OCI-LY1 (cell line): Measurements from ENCODE around the gene ARHGAP21.

Experiments used
- EZH2 ChIP-seq: fragments of 200-600 bp; sonication (generic), shearing (Covaris generic); IDR thresholded peaks from 2 replicates; pipeline ENCODE4 v1.8.0; 2017; ENCODE audit warnings: borderline replicate concordance, mixed run types, mild to moderate bottlenecking, antibody characterized with exemption, low read length, moderate library complexity, mixed read lengths
- TF ChIP-seq, protein P1 (sequence below): fragments of 200-600 bp; sonication (generic), shearing (Covaris generic); IDR thresholded peaks from 2 replicates; pipeline ENCODE4 v1.5.1; 2017; ENCODE audit warnings: mild to moderate bottlenecking, antibody characterized with exemption, low read length, moderate library complexity, mixed read lengths

DNA sequence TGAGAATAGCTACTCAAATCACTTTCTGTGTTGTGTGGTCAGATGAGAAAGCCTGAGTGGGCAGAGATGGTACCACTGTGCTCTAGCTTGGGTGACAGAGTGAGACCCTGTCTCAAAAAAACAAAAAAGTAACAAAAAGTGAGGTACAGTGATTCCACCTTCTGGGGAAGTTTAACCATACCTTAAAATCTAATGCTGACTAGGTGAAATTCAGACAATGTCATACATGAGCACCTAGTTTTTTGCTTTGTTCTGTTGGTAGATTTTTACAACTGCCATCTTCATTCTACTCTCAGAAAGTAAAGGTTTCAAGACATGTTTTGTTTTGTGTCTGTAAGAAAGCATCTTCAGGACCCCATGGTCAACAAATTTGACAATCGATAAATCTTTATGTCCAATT is 144.2 kb downstream of the ARHGAP21 start:
- TF ChIP-seq, protein P1, sequence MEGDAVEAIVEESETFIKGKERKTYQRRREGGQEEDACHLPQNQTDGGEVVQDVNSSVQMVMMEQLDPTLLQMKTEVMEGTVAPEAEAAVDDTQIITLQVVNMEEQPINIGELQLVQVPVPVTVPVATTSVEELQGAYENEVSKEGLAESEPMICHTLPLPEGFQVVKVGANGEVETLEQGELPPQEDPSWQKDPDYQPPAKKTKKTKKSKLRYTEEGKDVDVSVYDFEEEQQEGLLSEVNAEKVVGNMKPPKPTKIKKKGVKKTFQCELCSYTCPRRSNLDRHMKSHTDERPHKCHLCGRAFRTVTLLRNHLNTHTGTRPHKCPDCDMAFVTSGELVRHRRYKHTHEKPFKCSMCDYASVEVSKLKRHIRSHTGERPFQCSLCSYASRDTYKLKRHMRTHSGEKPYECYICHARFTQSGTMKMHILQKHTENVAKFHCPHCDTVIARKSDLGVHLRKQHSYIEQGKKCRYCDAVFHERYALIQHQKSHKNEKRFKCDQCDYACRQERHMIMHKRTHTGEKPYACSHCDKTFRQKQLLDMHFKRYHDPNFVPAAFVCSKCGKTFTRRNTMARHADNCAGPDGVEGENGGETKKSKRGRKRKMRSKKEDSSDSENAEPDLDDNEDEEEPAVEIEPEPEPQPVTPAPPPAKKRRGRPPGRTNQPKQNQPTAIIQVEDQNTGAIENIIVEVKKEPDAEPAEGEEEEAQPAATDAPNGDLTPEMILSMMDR = no peak
- TF ChIP-seq EZH2 = no peak
